Measurements from ENCODE around the gene SLC30A2. TPM values are rescaled to one million over a fixed set of nuclear protein-coding genes. Genes with fewer than 3 reads are reported as not detected.

Gene SLC30A2
- polyA plus RNA-seq, 2 of the 4 experiments (the other 2 are of a cell fraction): not detected

- POLR2A ChIA-PET: no interaction called here
- ATAC-seq (no peak), FAIRE-seq (no peak), DNase-seq (ENCODE audit: low read depth in 1 of 2, low spot score in 1 of 2) (no peak)
- 63% methylated on average over 3 of the region's 3 CpGs for WGBS (ENCODE audit: missing lambda C conversion rate)
- TF ChIP-seq RFX5 (IDR thresholded peaks at IDR 0.05) (no peak), BCL3 (IDR thresholded peaks at IDR 0.05) (no peak), MAZ (IDR thresholded peaks at IDR 0.05; ENCODE audit: borderline replicate concordance, low read depth, low read length) (no peak), ZSCAN20 (CRISPR knock-in tag; IDR thresholded peaks at IDR 0.05) (no peak), TFCP2L1 (CRISPR knock-in tag; IDR thresholded peaks at IDR 0.05) (no peak), ZFP36 (IDR thresholded peaks at IDR 0.05; ENCODE audit: borderline replicate concordance, partially characterized antibody) (no peak), ESRRA (IDR thresholded peaks at IDR 0.05; ENCODE audit: borderline replicate concordance, low read length) (no peak), RARB (CRISPR knock-in tag; IDR thresholded peaks at IDR 0.05) (no peak), FOSL2 (IDR thresholded peaks at IDR 0.05) (no peak), FOSL2 (CRISPR knock-in tag; IDR thresholded peaks at IDR 0.05) (no peak), NFE2L2 (conservative IDR thresholded peaks at IDR 0.05; ENCODE audit: low read length) (no peak), KDM1A (IDR thresholded peaks at IDR 0.05; ENCODE audit: low read depth) (no peak), GATA3 (IDR thresholded peaks at IDR 0.05; ENCODE audit: borderline replicate concordance) (no peak), RAD21 (conservative IDR thresholded peaks at IDR 0.05 in 1 of 2, IDR thresholded peaks at IDR 0.05 in 1 of 2) (no peak), CHD4 (IDR thresholded peaks at IDR 0.05; ENCODE audit: borderline replicate concordance) (no peak), HOXB5 (CRISPR knock-in tag; IDR thresholded peaks at IDR 0.05) (no peak), TP53 (CRISPR knock-in tag; IDR thresholded peaks at IDR 0.05) (no peak), EP300 (IDR thresholded peaks at IDR 0.05) (no peak), JUN (IDR thresholded peaks at IDR 0.05) (no peak)
- TF ChIP-seq, protein P1, sequence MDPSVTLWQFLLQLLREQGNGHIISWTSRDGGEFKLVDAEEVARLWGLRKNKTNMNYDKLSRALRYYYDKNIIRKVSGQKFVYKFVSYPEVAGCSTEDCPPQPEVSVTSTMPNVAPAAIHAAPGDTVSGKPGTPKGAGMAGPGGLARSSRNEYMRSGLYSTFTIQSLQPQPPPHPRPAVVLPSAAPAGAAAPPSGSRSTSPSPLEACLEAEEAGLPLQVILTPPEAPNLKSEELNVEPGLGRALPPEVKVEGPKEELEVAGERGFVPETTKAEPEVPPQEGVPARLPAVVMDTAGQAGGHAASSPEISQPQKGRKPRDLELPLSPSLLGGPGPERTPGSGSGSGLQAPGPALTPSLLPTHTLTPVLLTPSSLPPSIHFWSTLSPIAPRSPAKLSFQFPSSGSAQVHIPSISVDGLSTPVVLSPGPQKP (IDR thresholded peaks at IDR 0.05; ENCODE audit: low read depth, low read length): no peak
- TF ChIP-seq, protein P2, sequence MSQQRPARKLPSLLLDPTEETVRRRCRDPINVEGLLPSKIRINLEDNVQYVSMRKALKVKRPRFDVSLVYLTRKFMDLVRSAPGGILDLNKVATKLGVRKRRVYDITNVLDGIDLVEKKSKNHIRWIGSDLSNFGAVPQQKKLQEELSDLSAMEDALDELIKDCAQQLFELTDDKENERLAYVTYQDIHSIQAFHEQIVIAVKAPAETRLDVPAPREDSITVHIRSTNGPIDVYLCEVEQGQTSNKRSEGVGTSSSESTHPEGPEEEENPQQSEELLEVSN (IDR thresholded peaks at IDR 0.05; ENCODE audit: borderline replicate concordance, low read depth): no peak
- H3K4me1 ChIP-seq: peaks cover 9% of the 10 kb centered on the region
- no peak overlapping the region for H3K27ac ChIP-seq
- H3K4me3 ChIP-seq: no peak overlapping the region
- no peaks in the 10 kb centered on the region for H3K9me3 ChIP-seq
- CTCF ChIA-PET: interaction anchor here (1.8 kb wide), 1 partner anchor 113 kb away, joined by 5 read pairs; no protein-coding TSS in a partner anchor
- H3K4me2 ChIP-seq: no peak overlapping the region
These were observed 14.2 kb downstream of the SLC30A2 start for GRCh38 chr1:26031611-26032220.

- Histone ChIP-seq H3K4me3 (no peak overlapping the region), H3K9me3 (no peaks in the 10 kb centered on the region), H3K4me2 (no peak overlapping the region), H3K4me1 (peaks cover 4% of the 10 kb centered on the region; the same call in 2 of the 3 replicates), H3K27ac (no peak overlapping the region)
- POLR2A ChIA-PET: no interaction called here
- DNase-seq (ENCODE audit: low read depth in 1 of 2, low spot score in 1 of 2) (no peak), ATAC-seq (no peak), FAIRE-seq (no peak)
- TF ChIP-seq POLR2A (IDR thresholded peaks at IDR 0.05; ENCODE audit: low read length) (no peak), KDM5A (IDR thresholded peaks at IDR 0.05) (no peak), CBX2 (IDR thresholded peaks at IDR 0.05; ENCODE audit: borderline replicate concordance, low read depth) (no peak), RCOR1 (IDR thresholded peaks at IDR 0.05; ENCODE audit: low read depth, low read length) (no peak)
- 0% methylated on average over 1 of the region's 4 CpGs for WGBS (ENCODE audit: missing lambda C conversion rate)
- CTCF ChIA-PET: interaction anchor here (1.8 kb wide), 1 partner anchor 114 kb away, joined by 5 read pairs; no protein-coding TSS in a partner anchor
These were observed 14.7 kb downstream of the SLC30A2 start for GRCh38 chr1:26031196-26031595.
